Measurements from ENCODE around the gene FARS2. TPM values are rescaled to one million over a fixed set of nuclear protein-coding genes. Genes with fewer than 3 reads are reported as not detected.

FARS2 gene
- total RNA-seq, 1 donor from 2014 or later = 18.3 TPM

GRCh38 chr6:5475779-5476178 is 214.5 kb downstream of the FARS2 start:
- no peak for DNase-seq
- intact Hi-C loops (cut with DNase I) = no loop called here
- TF ChIP-seq CTCF (IDR thresholded peaks at IDR 0.05) = no peak
- Histone ChIP-seq H3K36me3 (no peaks in the 10 kb centered on the region), H3K9me3 (no peaks in the 10 kb centered on the region), H3K27me3 (no peaks in the 10 kb centered on the region), H3K27ac (no peak overlapping the region), H3K4me1 (peaks cover 8% of the 10 kb centered on the region), H3K4me3 (no peak overlapping the region)
- ATAC-seq = no peak

GRCh38 chr6:5478380-5478779 is 217.1 kb downstream of the FARS2 start:
- Histone ChIP-seq H3K4me3 (no peak overlapping the region), H3K9me3 (no peaks in the 10 kb centered on the region), H3K36me3 (no peaks in the 10 kb centered on the region), H3K27ac (no peak overlapping the region), H3K27me3 (no peaks in the 10 kb centered on the region), H3K4me1 (no peaks in the 10 kb centered on the region)
- no peak for DNase-seq
- intact Hi-C loops (cut with DNase I) = no loop called here
- ATAC-seq = no peak
- no peak for TF ChIP-seq CTCF (IDR thresholded peaks at IDR 0.05)

GRCh38 chr6:5481033-5481432 is 219.7 kb downstream of the FARS2 start:
- intact Hi-C loops (cut with DNase I) = no loop called here
- Histone ChIP-seq H3K9me3 (no peaks in the 10 kb centered on the region), H3K36me3 (no peaks in the 10 kb centered on the region), H3K4me3 (no peak overlapping the region), H3K27ac (no peak overlapping the region), H3K27me3 (no peaks in the 10 kb centered on the region), H3K4me1 (no peaks in the 10 kb centered on the region)
- no peak for ATAC-seq
- no peak for TF ChIP-seq CTCF (IDR thresholded peaks at IDR 0.05)
- DNase-seq = no peak

- Histone ChIP-seq H3K27ac (no peak overlapping the region), H3K9me3 (no peaks in the 10 kb centered on the region), H3K36me3 (no peaks in the 10 kb centered on the region), H3K27me3 (no peaks in the 10 kb centered on the region), H3K4me1 (no peaks in the 10 kb centered on the region), H3K4me3 (no peak overlapping the region)
- no peak for DNase-seq
- ATAC-seq = no peak
- TF ChIP-seq CTCF (IDR thresholded peaks at IDR 0.05) = no peak
- intact Hi-C loops (cut with DNase I) = no loop called here
Observed at GRCh38 chr6:5481750-5482149, 220.4 kb downstream of the FARS2 start.

- H3K9me3 ChIP-seq = no peaks in the 10 kb centered on the region
- ATAC-seq (no peak), DNase-seq (no peak)
- H3K36me3 ChIP-seq = peaks cover 6% of the 10 kb centered on the region
- intact Hi-C loops (cut with DNase I) = no loop called here
- H3K4me1 ChIP-seq = no peaks in the 10 kb centered on the region
- H3K27ac ChIP-seq = no peak overlapping the region
- no peak for TF ChIP-seq CTCF (IDR thresholded peaks at IDR 0.05)
- no peak overlapping the region for H3K4me3 ChIP-seq
- no peaks in the 10 kb centered on the region for H3K27me3 ChIP-seq
Observed at GRCh38 chr6:5482619-5483018, 221.3 kb downstream of the FARS2 start.

- peaks cover 6% of the 10 kb centered on the region for H3K36me3 ChIP-seq
- intact Hi-C loops (cut with DNase I) = no loop called here
- no peak for TF ChIP-seq CTCF (IDR thresholded peaks at IDR 0.05)
- DNase-seq = no peak
- H3K27ac ChIP-seq = no peak overlapping the region
- no peak overlapping the region for H3K4me3 ChIP-seq
- H3K4me1 ChIP-seq = no peaks in the 10 kb centered on the region
- ATAC-seq = no peak
- H3K9me3 ChIP-seq = no peaks in the 10 kb centered on the region
- no peaks in the 10 kb centered on the region for H3K27me3 ChIP-seq
Observed at GRCh38 chr6:5484692-5485091, 223.4 kb downstream of the FARS2 start.

Measured in upper lobe of right lung (tissue), 1 donor.